Stimulated activated naive B cell treated with anti-CD40 and anti-IgM and Interleukin-4, amounts not matched to agents 10 μg/mL and 1 μg/mL and 100 μg/mL, for 72 hours (primary cell): ENCODE results near the gene BGLAP.

Experiments used
- ATAC-seq, 2 donors: fragments of 150-1000 bp; cut with Tn5 transposase; replicated peaks; 2 replicates each; pipeline ENCODE4 v1.10.0; 2021; ENCODE audit warnings: moderate library complexity in 1 of 2
- DNase-seq: peaks from one replicate; pipeline ENCODE4 v3.0.0; 2021
- H3K27ac Mint-ChIP-seq: one replicate; pipeline ENCODE4 v1.8.0; 2022; ENCODE audit warnings: mild to moderate bottlenecking, mixed read lengths
- H3K27me3 Mint-ChIP-seq, 2 donors: one replicate each; pipeline ENCODE4 v1.8.0; 2022; ENCODE audit warnings: mixed read lengths in 2 of 2
- H3K36me3 Mint-ChIP-seq, 2 donors: one replicate each; pipeline ENCODE4 v1.8.0; 2022; ENCODE audit warnings: mixed read lengths in 2 of 2, mild to moderate bottlenecking in 1 of 2
- H3K4me1 Mint-ChIP-seq, 2 donors: one replicate each; pipeline ENCODE4 v1.8.0; 2022; ENCODE audit warnings: mixed read lengths in 2 of 2, mild to moderate bottlenecking in 1 of 2
- H3K4me3 Mint-ChIP-seq, 2 donors: one replicate each; pipeline ENCODE4 v1.8.0; 2022; ENCODE audit warnings: mild to moderate bottlenecking in 2 of 2, mixed read lengths in 2 of 2, moderate library complexity in 1 of 2
- H3K9me3 Mint-ChIP-seq, 2 donors: one replicate each; pipeline ENCODE4 v1.8.0; 2022; ENCODE audit warnings: mixed read lengths in 2 of 2, mild to moderate bottlenecking in 1 of 2

The BGLAP gene

GRCh38 chr1:156281693-156282478 lies 39.9 kb downstream of the BGLAP start:
- H3K27me3 Mint-ChIP-seq: no peaks in the 10 kb centered on the region
- H3K4me1 Mint-ChIP-seq: peaks cover 25 to 40% of the 10 kb centered on the region in 2 donors
- ATAC-seq (peak in 1 of 2 donors; percentile 8), DNase-seq (peak; percentile 8)
- H3K4me3 Mint-ChIP-seq: peak overlapping the region; percentile 88 to 90
- H3K27ac Mint-ChIP-seq: peak overlapping the region; percentile 97
- peaks cover 27 to 55% of the 10 kb centered on the region in 2 donors for H3K36me3 Mint-ChIP-seq
- H3K9me3 Mint-ChIP-seq: no peaks in the 10 kb centered on the region

GRCh38 chr1:156282479-156283222 lies 40.7 kb downstream of the BGLAP start, which contains the start of gene SMG5:
TSS of gene SMG5 (minus strand) at chr1:156282825. CDS start at chr1:156282680, 145 bp downstream.
- H3K9me3 Mint-ChIP-seq: no peaks in the 10 kb centered on the region
- peaks cover 25 to 40% of the 10 kb centered on the region in 2 donors for H3K4me1 Mint-ChIP-seq
- no peaks in the 10 kb centered on the region for H3K27me3 Mint-ChIP-seq
- DNase-seq (peak; percentile 97), ATAC-seq (peak; percentile 90 to 94)
- peak within 1 kb of the TSS; percentile 97 for H3K27ac Mint-ChIP-seq
- peaks cover 23 to 47% of the 10 kb centered on the region in 2 donors for H3K36me3 Mint-ChIP-seq
- peak within 1 kb of the TSS; percentile 88 to 90 for H3K4me3 Mint-ChIP-seq

GRCh38 chr1:156283521-156283920 lies 41.5 kb downstream of the BGLAP start:
- Mint-ChIP-seq H3K4me1 (peaks cover 25 to 40% of the 10 kb centered on the region in 2 donors), H3K9me3 (no peaks in the 10 kb centered on the region), H3K27ac (peak overlapping the region; percentile 97), H3K4me3 (peak overlapping the region; percentile 88 to 90), H3K36me3 (peaks cover 16 to 40% of the 10 kb centered on the region in 2 donors), H3K27me3 (no peaks in the 10 kb centered on the region)
- no peak for DNase-seq
- no peak for ATAC-seq

GRCh38 chr1:156284112-156284511 lies 42.1 kb downstream of the BGLAP start, which contains the start of gene TMEM79:
TSS of gene TMEM79 (plus strand) at chr1:156284325. CDS start at chr1:156285227, 902 bp downstream.
- Mint-ChIP-seq H3K27ac (peak within 1 kb of the TSS; percentile 97), H3K4me3 (peak within 1 kb of the TSS; percentile 88 to 90), H3K4me1 (peaks cover 25 to 40% of the 10 kb centered on the region in 2 donors), H3K9me3 (no peaks in the 10 kb centered on the region), H3K27me3 (no peaks in the 10 kb centered on the region), H3K36me3 (peaks cover 16 to 41% of the 10 kb centered on the region in 2 donors)
- ATAC-seq: no peak
- DNase-seq: no peak

- no peak for DNase-seq
- ATAC-seq: no peak
- Mint-ChIP-seq H3K36me3 (peaks cover 16 to 41% of the 10 kb centered on the region in 2 donors), H3K27me3 (no peaks in the 10 kb centered on the region), H3K9me3 (no peaks in the 10 kb centered on the region), H3K27ac (no peak overlapping the region), H3K4me3 (no peak overlapping the region), H3K4me1 (peaks cover 25 to 38% of the 10 kb centered on the region in 2 donors)
Measured at GRCh38 chr1:156284757-156285156, 42.8 kb downstream of the BGLAP start.

- peaks cover 17 to 41% of the 10 kb centered on the region in 2 donors for H3K36me3 Mint-ChIP-seq
- no peaks in the 10 kb centered on the region for H3K9me3 Mint-ChIP-seq
- peaks cover 20 to 31% of the 10 kb centered on the region in 2 donors for H3K4me1 Mint-ChIP-seq
- H3K27me3 Mint-ChIP-seq: no peaks in the 10 kb centered on the region
- DNase-seq: no peak
- ATAC-seq: no peak
- no peak overlapping the region for H3K4me3 Mint-ChIP-seq
- H3K27ac Mint-ChIP-seq: no peak overlapping the region
Measured at GRCh38 chr1:156285437-156285836, 43.5 kb downstream of the BGLAP start.

GRCh38 chr1:156286061-156286460 lies 44.1 kb downstream of the BGLAP start:
- Mint-ChIP-seq H3K4me1 (peaks cover 19 to 26% of the 10 kb centered on the region in 2 donors), H3K27me3 (no peaks in the 10 kb centered on the region), H3K36me3 (peaks cover 17 to 40% of the 10 kb centered on the region in 2 donors), H3K27ac (no peak overlapping the region), H3K4me3 (no peak overlapping the region), H3K9me3 (no peaks in the 10 kb centered on the region)
- no peak for ATAC-seq
- DNase-seq: no peak

- H3K27me3 Mint-ChIP-seq: no peaks in the 10 kb centered on the region
- H3K4me1 Mint-ChIP-seq: peaks cover 7 to 22% of the 10 kb centered on the region in 2 donors
- DNase-seq (no peak), ATAC-seq (no peak)
- H3K9me3 Mint-ChIP-seq: no peaks in the 10 kb centered on the region
- no peak overlapping the region for H3K4me3 Mint-ChIP-seq
- no peak overlapping the region for H3K27ac Mint-ChIP-seq
- peaks cover 31 to 49% of the 10 kb centered on the region in 2 donors for H3K36me3 Mint-ChIP-seq
Measured at GRCh38 chr1:156289857-156290256, 47.9 kb downstream of the BGLAP start.

GRCh38 chr1:156291226-156292061 lies 49.5 kb downstream of the BGLAP start:
- Mint-ChIP-seq H3K9me3 (no peaks in the 10 kb centered on the region), H3K4me1 (peaks cover 12 to 34% of the 10 kb centered on the region in 2 donors), H3K27ac (peak overlapping the region; percentile 59), H3K27me3 (no peaks in the 10 kb centered on the region), H3K4me3 (peak overlapping the region; percentile 72), H3K36me3 (peaks cover 21 to 38% of the 10 kb centered on the region in 2 donors)
- ATAC-seq (peak; percentile 80 to 82), DNase-seq (peak; percentile 39)
